ENCODE measurements around the gene ANO4. TPM values are rescaled to one million over a fixed set of nuclear protein-coding genes. Genes with fewer than 3 reads are reported as not detected.

The ANO4 gene
- total RNA-seq, 4 donors from 2014 or later, result 0.06 TPM; not detected in 3

- no peak overlapping the region for H3K4me3 ChIP-seq (ENCODE audit: low read depth, poor library complexity, severe bottlenecking)
- TF ChIP-seq CTCF (IDR thresholded peaks at IDR 0.05) (no peak), POLR2A (IDR thresholded peaks at IDR 0.05) (no peak)
- no peak for DNase-seq (ENCODE audit: low spot score in 2 of 2)
- 85 to 89% methylated on average over 6 of the region's 6 CpGs for WGBS, 2 donors
- intact Hi-C loops (cut with DNase I; ENCODE audit: low total_unique reads), result no loop called here
Measured at GRCh38 chr12:101013993-101014392, 219.4 kb downstream of the ANO4 start.

GRCh38 chr12:101015044-101015443 is 220.5 kb downstream of the ANO4 start:
- WGBS, 2 donors, result 89 to 93% methylated on average over 2 of the region's 2 CpGs
- intact Hi-C loops (cut with DNase I; ENCODE audit: low total_unique reads), result no loop called here

GRCh38 chr12:101018540-101018939 is 224.0 kb downstream of the ANO4 start:
- whole genome bisulfite sequencing, 2 donors, result 53 to 59% methylated on average over 2 of the region's 2 CpGs
- TF ChIP-seq CTCF (IDR thresholded peaks at IDR 0.05) (no peak), POLR2A (IDR thresholded peaks at IDR 0.05) (no peak)
- intact Hi-C loops (cut with DNase I; ENCODE audit: low total_unique reads), result no loop called here
- H3K4me3 ChIP-seq (ENCODE audit: low read depth, poor library complexity, severe bottlenecking), result no peak overlapping the region
- DNase-seq (ENCODE audit: low spot score in 2 of 2), result no peak

More at GRCh38 chr12:101015044-101015443, 220.5 kb downstream of the ANO4 start:
- DNase-seq (ENCODE audit: low spot score in 2 of 2), result no peak
- TF ChIP-seq POLR2A (IDR thresholded peaks at IDR 0.05), result no peak
- no peak for TF ChIP-seq CTCF (IDR thresholded peaks at IDR 0.05)
- no peak overlapping the region for H3K4me3 ChIP-seq (ENCODE audit: low read depth, poor library complexity, severe bottlenecking)

GRCh38 chr12:101019201-101019600 is 224.6 kb downstream of the ANO4 start:
- 67 to 81% methylated on average over 4 of the region's 4 CpGs for WGBS, 2 donors
- TF ChIP-seq POLR2A (IDR thresholded peaks at IDR 0.05) (no peak), CTCF (IDR thresholded peaks at IDR 0.05) (no peak)
- intact Hi-C loops (cut with DNase I; ENCODE audit: low total_unique reads), result no loop called here
- H3K4me3 ChIP-seq (ENCODE audit: low read depth, poor library complexity, severe bottlenecking), result no peak overlapping the region
- DNase-seq (ENCODE audit: low spot score in 2 of 2), result no peak

GRCh38 chr12:101019667-101020066 is 225.1 kb downstream of the ANO4 start:
- H3K4me3 ChIP-seq (ENCODE audit: low read depth, poor library complexity, severe bottlenecking), result no peak overlapping the region
- DNase-seq (ENCODE audit: low spot score in 2 of 2), result no peak
- WGBS, 2 donors, result 56 to 58% methylated on average over 3 of the region's 3 CpGs
- TF ChIP-seq POLR2A (IDR thresholded peaks at IDR 0.05) (no peak), CTCF (IDR thresholded peaks at IDR 0.05) (no peak)
- intact Hi-C loops (cut with DNase I; ENCODE audit: low total_unique reads), result no loop called here

- H3K4me3 ChIP-seq (ENCODE audit: low read depth, poor library complexity, severe bottlenecking), result no peak overlapping the region
- WGBS, 2 donors, result 55 to 63% methylated on average over 3 of the region's 3 CpGs
- no peak for TF ChIP-seq POLR2A (IDR thresholded peaks at IDR 0.05)
- no peak for TF ChIP-seq CTCF (IDR thresholded peaks at IDR 0.05)
- DNase-seq (ENCODE audit: low spot score in 2 of 2), result no peak
- intact Hi-C loops (cut with DNase I; ENCODE audit: low total_unique reads), result no loop called here
Measured at GRCh38 chr12:101021442-101021841, 226.9 kb downstream of the ANO4 start.

Measured in lower leg skin (tissue), 4 donors.